Fibroblast of lung (primary cell): ENCODE data around the gene HSD3B2.

Source experiments
- EZH2 ChIP-seq: IDR thresholded peaks from 2 replicates; pipeline ENCODE4 v1.5.1; 2012; ENCODE audit warnings: low read length, control low read depth, mild to moderate bottlenecking; ENCODE audit errors: missing control alignments
- TF ChIP-seq, protein P1 (sequence below), 2 donors: IDR thresholded peaks in 1 of 2; conservative IDR thresholded peaks in 1 of 2; 1 replicate in 1 of 2; 2 replicates in 1 of 2; pipeline ENCODE4 v1.5.1; 2011 to 2012; ENCODE audit warnings: low read length in 2 of 2, control low read depth in 1 of 2, inconsistent platforms in 1 of 2, low read depth in 1 of 2, mild to moderate bottlenecking in 1 of 2

DNA sequence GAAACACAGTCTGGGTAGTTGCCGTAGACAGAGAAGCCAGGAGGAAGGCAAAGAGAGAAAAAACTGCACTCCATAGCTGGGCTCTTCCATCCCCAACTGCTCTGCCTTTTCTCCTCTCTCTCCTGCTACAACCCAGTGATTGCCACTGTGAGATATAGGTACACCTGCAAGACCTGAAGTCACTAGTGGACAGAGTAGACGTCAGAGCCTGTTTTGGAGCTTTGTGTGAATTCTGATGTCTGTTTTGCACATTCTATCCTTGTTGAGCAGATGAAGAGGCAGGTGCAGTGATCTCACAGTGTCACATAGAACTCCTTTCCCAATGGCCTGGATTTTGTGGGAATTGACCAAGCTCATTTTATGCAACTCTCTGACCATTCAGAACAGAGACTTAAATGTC is 44.2 kb upstream of the HSD3B2 start:
- TF ChIP-seq, protein P1, sequence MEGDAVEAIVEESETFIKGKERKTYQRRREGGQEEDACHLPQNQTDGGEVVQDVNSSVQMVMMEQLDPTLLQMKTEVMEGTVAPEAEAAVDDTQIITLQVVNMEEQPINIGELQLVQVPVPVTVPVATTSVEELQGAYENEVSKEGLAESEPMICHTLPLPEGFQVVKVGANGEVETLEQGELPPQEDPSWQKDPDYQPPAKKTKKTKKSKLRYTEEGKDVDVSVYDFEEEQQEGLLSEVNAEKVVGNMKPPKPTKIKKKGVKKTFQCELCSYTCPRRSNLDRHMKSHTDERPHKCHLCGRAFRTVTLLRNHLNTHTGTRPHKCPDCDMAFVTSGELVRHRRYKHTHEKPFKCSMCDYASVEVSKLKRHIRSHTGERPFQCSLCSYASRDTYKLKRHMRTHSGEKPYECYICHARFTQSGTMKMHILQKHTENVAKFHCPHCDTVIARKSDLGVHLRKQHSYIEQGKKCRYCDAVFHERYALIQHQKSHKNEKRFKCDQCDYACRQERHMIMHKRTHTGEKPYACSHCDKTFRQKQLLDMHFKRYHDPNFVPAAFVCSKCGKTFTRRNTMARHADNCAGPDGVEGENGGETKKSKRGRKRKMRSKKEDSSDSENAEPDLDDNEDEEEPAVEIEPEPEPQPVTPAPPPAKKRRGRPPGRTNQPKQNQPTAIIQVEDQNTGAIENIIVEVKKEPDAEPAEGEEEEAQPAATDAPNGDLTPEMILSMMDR (conservative IDR thresholded peaks at IDR 0.05 in 1 of 2, IDR thresholded peaks at IDR 0.05 in 1 of 2; ENCODE audit: low read depth in 1 of 2, low read length in 2 of 2) = no peak
- TF ChIP-seq EZH2 = no peak
